Loucy (cell line): ENCODE results near the gene PALS2.

Source experiments
- EZH2phosphoT487 ChIP-seq: fragments of 200-600 bp; IDR thresholded peaks from 2 replicates; pipeline ENCODE4 v1.6.1; 2018; ENCODE audit warnings: antibody characterized with exemption, mild to moderate bottlenecking, moderate library complexity, borderline replicate concordance
- TF ChIP-seq, protein P1 (sequence below): fragments of 200-600 bp; sonication (generic); conservative IDR thresholded peaks from 2 replicates; pipeline ENCODE4 v1.5.1; 2014; ENCODE audit warnings: mild to moderate bottlenecking, antibody characterized with exemption, low read length

DNA sequence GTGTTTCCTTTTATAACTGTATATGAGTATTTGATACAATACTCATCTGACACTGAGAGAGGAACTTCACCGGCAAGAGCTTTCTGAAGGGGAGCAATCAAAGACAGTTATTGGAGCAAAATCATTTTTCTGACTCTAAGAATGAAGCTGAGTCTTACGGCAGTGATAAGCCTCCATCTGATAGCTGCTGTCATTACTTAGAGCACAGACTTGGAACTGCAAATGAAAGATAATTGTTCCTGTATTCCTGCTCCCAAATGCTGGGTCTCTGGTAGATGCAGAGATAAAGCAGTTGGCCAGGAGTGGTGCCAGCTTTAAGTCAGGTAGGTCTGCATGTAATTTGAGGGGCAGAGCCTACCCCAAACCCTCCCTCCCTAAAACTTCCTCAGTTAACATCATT, 2.3 kb upstream of the PALS2 start:
- TF ChIP-seq, protein P1, sequence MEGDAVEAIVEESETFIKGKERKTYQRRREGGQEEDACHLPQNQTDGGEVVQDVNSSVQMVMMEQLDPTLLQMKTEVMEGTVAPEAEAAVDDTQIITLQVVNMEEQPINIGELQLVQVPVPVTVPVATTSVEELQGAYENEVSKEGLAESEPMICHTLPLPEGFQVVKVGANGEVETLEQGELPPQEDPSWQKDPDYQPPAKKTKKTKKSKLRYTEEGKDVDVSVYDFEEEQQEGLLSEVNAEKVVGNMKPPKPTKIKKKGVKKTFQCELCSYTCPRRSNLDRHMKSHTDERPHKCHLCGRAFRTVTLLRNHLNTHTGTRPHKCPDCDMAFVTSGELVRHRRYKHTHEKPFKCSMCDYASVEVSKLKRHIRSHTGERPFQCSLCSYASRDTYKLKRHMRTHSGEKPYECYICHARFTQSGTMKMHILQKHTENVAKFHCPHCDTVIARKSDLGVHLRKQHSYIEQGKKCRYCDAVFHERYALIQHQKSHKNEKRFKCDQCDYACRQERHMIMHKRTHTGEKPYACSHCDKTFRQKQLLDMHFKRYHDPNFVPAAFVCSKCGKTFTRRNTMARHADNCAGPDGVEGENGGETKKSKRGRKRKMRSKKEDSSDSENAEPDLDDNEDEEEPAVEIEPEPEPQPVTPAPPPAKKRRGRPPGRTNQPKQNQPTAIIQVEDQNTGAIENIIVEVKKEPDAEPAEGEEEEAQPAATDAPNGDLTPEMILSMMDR = no peak
- no peak for TF ChIP-seq EZH2phosphoT487
